Stimulated activated CD8-positive, alpha-beta memory T cell treated with anti-CD3 and anti-CD28 coated beads, Interleukin-4, amount 100 ng/mL, for 4 hours (primary cell): ENCODE results near the gene ATXN7L1.
"Not testable (repeated sequence)": the region's sequence is repeated elsewhere in the genome, so short reads cannot be mapped to it uniquely, and the experiment has no call there.

ENCODE experiments used
- DNase-seq, 2 donors: peaks; one replicate each; pipeline ENCODE4 v3.0.0-alpha.2; 2020; ENCODE audit warnings: low read depth in 2 of 2, low spot score in 1 of 2

Gene ATXN7L1

DNA sequence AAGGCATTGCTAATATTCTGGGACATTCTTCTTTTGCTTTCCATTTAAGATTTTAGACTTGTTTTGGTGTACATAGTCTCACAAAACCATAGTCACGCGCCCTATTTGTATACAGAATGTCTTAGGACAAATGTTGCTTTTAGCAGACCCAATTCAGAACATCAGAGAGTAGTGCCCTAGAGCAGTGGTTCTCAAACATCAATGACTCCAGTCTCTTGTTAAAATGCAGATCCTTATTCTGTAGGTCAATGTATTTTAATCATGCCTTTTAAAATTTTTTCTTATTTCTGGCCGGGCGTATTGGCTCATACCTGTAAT, 167.7 kb downstream of the ATXN7L1 start:
- no peak for DNase-seq

DNA sequence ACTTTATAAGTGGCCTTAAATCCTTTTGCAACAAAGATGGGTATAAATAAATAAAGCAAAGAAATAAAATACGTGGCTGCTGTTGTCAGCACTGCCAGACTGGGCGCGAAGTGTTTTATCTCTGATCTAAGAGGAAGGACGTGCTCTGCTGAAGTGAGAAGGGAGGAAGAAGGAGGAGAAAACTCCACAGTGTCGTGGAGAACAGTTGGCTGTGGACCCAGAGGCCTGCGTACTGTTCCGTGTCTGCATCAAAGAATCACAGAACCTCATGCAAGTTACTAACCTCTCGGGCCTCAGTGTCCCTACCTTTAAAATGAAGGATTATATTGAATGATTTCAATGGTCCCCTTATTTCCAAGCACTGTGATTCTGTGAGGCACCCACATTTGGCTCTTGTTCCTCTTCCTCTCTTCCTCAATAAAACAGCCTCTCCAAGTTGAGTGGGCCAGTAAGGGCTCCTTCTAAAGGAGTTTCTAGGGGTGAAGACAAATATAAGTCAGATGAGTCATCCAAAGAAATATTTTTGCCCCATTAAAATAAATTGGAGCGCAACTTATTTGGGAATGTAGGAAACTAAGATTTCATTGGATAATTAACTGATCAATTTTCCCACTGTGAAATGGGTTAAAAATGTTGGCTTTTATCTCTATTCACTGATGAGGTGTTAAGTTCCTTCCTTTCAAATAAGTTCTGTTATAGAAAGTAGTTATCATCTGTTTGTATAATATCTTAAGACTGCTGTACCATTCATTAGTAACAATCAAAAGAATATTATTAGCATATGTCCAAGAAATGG, 168.2 kb downstream of the ATXN7L1 start:
- no peak for DNase-seq

DNA sequence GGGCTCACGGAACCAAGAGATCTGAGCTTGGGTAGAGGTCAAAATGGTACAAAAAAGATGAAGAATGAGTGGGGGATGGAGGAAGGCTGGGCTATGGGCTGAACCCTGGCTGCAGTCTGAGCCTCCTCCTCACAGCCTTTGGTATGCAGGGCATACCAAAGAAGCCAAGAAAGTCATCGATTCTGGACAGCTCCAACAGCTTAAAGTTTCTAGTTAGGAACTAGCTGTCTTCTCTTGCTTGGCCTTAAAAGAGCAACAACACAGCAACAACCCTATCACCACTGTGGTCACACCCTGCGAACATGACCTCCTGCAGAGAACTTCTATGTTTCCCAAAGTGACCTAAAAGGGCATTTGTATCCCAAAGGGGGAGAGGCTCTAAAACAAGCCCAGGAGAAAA, 169.0 kb downstream of the ATXN7L1 start:
- DNase-seq: no peak

DNA sequence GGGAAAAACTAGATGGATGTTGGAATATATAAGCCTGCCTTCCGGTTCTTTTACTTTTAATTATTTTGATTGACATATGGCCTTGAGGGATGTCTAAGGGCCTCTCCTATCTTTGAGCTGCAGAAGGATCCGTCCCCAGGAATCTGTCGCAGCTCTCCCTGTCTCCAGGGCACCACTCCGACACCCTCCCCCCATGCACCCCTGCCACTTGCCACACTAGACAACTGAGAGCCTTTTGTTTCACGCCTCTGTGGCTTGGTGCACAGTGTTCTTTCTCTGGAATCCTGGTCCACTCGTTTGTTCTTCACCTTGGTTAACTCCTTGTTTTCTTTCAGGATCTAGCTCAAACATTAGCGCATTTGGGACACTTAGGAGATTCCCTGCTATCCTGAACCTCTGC, 171.0 kb downstream of the ATXN7L1 start:
- DNase-seq: no peak

DNA sequence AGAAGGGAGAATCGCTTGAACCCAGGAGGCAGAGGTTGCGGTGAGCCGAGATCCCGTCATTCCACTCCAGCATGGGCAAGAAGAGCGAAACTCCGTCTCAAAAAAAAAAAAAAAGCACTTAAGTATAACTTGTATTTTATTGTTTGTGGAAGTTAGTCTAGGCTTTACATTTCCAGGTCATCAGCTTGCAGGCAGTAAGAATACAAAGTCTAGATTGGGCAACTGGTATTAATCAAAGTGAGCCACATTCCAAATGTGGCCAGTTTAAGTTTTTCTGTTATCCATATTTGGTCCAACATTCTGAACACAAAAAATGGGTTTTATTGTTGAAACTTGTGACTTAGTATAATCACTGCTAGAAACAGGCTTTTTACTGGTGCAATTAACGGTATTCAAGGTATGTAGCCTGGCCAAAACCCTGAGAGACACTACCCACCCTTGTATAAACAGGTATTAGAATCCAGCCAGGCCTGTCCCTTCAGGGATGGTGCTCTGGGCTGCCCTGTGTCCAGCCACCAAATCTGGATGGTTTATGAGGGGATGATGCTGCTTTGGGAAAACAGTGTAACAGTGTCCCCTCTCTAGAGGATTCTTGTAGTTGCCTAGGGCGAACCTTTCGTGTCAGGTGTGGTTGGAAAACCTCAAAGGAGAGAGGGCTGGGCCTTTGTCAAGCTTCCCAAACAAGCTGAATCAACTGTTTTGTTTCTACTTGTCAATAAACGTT, 173.0 kb downstream of the ATXN7L1 start:
- no peak for DNase-seq

DNA sequence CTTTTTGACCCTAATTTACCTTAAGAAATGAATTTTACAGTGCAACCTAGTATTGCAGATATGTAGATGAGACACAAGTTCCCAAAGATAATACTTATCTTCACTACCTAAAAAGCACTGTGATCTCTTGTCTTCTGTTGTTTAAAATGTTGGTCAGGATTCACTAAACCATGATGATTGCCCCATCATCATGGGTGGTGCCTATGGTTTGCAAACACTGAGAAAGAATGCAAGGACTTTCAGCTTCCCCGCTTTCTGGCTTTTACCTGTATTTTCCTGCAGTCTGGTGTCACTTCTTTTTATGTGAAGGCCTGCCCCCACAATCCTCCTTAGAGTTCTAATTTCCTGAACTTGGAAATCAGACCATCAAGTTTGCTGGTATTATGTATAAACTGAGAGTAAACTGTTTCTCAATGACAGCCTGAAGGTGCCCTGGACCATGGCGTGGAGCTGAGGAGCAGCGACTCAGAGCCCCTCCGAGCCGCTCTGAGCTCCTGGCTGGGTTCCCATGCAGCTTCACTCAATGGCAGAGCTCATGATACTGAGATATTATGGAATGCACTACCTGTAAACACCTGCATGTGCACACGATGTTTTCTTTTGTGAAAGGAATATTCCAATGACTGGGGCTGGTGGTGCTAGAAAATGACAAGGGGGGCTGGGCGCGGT, 176.7 kb downstream of the ATXN7L1 start:
- no peak for DNase-seq

DNA sequence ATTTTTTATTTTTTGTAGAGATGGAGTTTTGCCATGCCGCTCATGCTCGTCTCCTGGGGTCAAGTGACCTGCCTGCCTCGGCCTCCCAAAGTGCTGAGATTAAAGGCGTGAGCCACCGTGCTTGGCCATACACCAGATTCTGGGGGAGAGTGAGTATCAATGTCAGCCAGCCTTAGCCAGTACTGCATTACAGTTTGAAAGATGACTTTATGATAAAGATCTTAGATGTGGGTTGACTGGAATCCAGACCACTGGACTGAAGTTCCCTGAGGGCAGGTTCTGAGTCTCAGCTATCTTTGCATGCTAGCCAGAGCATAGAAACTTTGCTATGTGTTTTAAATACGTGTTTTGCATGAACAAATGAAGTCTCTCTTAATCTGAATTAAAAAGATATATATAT, 177.9 kb downstream of the ATXN7L1 start:
- DNase-seq: no peak

DNA sequence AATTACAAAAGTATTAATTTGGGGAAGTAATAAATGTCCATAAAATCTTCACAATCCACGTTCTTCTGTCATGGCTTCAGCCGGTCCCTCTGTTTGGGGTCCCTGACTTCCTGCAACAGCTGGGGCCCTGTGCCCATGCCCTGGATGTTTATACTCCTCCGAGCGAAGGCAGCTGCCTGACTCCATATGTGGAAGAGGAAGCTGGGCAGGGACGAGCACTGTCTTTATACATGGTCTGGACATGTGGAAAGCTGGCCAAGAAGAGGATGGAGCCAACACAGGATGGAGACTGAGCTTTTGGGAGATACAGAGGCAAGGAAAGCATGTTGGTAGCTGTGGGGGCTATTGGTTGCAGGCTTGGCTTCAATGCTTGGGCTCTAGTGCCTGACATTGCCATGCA, 178.6 kb downstream of the ATXN7L1 start:
- no peak for DNase-seq

DNA sequence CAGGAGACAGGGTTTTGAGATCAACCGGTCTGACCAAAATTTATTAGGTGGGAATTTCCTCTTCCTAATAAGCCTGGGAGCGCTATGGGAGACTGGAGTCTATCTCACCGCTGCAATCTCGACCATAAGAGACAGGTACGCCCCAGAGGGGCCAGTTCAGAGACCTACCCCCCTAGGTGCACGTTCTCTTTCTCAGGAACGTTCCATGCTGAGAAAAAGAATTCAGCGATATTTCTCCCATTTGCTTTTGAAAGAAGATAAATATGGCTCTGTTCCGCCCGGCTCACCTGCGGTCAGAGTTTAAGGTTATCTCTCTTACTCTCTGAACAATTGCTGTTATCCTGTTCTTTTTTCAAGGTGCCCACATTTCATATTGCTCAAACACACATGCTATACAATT, 179.2 kb downstream of the ATXN7L1 start:
- DNase-seq: not testable (repeated sequence)

DNA sequence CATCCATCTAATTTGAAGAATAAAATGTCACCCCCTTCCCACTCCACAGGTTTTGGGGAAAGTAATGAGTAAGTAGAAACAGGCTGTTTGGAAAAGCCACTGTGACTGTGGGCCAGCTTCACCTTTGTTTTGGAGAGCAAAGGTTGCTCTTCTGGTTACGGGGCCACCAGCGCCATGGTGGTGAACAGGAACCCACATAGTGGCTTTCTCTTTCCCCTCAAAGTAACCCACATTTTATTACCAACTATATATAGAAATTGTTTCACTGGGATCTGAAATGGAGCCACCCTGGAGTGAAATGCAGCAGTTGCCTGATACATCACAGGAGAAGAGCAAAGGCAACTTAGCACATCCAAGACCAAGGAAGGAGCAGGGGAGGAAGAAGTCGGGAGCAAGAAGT, 182.8 kb downstream of the ATXN7L1 start:
- no peak for DNase-seq

DNA sequence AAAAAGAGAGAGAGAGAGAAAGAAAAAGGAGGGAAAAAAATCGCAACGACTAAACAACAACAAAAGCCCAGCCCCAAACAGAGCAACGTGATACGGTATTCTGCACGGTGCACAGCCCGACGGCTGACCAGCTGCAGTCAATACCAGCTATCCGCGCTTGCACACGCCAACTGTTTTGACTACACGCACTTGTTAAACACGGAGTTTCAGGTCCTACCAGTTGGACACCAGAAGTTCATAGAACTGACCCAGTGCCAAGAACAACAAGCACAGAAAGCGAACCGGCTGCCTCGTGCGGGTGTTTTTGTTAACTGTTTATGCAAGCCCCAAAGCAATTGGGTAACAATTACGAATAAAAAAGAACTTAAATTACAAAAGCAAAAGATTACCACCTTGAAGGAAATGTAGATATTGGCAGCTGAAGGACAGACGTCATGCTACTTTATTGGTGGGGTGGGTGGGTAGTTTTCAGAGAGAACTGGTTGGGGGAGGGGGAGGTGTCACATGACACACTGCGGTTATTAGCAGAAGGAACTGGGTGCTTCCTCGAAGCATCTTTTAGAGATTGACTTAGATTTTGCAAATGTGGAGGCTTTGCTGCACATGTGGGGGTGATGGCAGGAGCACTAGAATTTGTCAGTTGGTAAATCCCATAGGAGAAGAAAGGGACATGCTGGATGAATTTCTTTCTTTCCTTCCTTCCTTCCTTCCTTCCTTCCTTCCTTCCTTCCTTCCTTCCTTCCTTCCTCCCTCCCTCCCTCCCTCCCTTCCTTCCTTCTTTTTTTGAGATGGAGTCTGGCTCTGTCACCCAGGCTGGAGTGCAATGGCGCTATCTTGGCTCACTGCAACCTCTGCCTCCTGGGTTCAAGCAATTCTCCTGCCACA, 184.5 kb downstream of the ATXN7L1 start:
- DNase-seq: peak; percentile 35 to 36

DNA sequence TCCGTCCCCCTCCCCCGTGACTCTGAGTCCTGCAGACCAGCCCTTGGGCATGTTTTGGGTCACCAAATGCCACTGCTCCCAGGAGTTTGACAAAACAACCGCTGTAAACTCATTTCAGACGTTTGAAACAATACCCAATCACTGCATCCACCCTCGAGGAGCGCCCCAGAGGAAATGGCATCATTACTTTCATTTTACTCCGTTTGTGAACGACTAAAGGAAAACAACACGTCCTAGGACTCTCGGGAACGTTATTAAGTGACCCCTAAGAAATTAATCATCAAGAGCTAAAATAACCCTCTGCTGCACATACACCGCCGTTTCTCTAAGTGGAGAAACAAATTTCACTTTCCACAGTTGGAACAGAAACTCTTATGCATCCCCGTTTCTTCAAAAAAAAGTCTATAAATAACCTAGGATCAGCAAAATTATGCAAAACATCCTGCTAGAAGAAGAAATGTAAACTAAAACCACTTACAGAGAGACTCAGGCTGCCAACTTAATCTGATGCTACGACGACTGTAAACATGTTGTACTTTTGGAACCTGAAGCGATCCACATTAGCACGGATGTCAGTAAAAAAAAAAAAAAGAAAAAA, 185.2 kb downstream of the ATXN7L1 start:
- DNase-seq: no peak

DNA sequence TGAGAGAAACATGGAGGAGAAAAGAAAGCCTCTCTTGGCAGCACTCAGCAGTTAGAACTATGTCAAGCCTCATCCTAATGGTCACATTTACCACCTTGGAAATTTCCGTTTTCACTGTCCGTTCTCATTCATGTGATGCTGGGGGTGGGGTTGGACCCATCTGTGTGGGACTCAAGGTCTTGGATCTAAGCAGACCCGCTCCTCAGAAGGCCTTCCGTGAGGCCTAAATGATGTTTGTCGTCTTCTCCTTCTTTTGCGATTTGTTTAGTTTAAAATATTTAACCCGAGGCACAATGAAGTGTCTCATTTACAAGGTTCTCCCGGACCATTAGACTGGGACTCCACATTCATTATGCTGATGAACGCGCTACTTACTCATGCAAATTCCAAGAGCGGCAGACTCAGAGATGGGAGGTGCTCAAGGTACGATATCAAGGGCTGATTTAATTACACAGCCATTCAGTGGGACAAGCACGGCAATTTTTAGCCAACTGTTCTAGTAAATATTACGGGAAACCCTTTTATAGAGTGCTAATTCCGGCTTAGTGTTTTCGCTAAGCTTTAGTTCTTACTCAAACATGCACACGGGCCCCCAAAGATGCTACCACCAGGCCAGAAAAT, 186.0 kb downstream of the ATXN7L1 start:
- DNase-seq: no peak

DNA sequence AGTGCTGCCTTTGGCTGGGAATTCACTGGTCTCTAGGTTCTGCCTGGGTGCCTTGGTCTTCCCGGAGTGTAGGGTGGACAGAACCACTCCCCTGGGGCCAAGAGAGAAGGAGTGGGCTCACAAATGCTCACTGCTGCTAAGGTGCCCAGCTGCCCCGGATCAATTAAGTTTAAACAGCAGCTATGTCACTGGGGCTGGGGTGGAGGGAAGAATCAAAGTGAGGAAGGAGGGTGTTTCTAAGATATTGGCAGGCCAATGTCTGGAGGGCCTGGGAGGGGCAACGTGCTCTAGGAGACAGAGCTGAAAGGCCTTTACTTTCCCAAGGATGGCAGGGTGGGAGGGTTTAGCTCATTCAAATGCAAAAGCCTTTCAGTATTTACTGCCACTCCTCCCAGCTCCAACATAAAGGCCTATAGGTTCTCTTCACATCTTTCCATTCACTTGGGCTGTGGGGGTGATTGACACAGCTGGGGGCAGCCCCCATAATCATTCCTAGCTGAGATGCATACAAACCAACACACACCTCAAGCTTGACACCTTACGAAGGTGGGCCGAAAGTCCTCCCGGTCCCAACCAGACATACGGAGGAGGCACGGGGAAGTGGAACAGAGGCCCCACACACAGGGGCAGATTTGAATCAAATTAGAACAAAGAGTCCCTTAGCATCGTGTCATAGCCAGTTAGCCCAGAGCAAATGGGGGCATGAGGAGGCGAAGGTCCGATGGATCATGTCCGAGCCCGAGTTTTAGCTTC, 187.2 kb downstream of the ATXN7L1 start:
- DNase-seq: no peak

DNA sequence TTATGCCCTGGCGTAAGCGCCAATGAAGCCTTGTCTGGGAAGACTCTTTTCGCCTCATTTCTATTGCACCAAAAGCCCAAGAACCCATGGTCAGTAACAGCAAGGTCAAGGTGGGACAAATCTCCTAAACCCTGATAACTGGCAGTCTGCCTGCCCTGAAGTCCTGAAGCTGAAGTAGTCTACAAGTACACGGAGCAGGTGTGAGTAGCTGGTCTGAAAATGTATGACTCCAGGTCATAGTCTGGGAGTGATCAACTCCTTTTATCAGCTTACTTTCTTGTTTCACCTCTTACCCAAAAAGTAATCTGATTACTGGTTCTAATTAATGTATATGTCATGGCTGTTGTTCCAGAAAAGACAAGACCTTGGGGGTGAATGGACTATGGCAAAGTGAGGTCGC, 187.8 kb downstream of the ATXN7L1 start:
- DNase-seq: no peak

DNA sequence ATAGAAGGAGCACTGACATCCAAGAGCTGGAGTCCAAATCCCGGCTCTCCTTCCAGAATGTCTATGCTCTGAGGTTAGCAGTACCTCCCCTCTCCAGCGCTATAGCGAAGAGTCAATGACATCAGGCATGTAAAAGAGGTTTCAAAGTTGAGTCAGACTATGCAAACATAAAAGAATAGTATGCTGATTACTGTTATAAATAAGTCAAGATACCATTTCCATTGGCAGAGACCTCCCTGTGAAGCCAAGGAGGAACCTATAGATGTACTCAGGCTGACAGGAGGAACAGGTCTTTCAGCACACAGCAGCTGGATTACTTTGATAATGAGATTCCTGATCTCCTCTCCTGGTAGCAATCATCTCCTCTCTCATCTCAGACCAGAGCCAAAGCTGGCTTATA, 191.2 kb downstream of the ATXN7L1 start:
- no peak for DNase-seq

DNA sequence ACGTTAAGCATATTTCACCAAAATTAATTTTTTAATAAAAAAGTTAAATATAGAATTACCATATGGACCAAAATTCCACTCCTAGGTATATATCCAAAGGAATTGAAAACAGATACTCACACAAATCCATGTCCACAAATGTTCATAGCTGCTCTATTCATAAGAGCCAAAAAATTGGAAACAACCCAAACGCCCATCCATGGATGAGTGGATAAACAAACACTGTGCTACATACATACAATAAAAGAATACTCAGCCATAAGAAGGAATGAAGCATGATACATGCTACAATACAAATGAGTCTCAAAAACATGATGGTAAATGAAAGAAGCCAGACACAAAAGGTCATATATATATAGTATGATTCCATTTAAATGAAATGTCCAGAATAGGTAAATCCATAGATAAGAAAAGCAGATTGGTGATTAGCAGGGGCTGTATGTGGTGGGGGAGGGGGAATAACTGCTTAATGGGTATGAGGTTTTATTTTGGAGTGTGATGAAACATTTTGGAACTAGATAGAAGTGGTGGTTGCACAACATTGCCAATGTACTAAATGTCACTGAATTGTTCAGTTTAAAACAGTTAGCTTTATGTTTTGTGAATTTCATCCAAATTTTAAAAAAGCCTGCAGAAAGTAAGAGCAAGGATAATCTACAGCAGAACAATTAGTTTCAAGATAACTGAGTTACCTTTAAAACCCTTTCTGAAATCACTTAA, 193.9 kb downstream of the ATXN7L1 start:
- no peak for DNase-seq

DNA sequence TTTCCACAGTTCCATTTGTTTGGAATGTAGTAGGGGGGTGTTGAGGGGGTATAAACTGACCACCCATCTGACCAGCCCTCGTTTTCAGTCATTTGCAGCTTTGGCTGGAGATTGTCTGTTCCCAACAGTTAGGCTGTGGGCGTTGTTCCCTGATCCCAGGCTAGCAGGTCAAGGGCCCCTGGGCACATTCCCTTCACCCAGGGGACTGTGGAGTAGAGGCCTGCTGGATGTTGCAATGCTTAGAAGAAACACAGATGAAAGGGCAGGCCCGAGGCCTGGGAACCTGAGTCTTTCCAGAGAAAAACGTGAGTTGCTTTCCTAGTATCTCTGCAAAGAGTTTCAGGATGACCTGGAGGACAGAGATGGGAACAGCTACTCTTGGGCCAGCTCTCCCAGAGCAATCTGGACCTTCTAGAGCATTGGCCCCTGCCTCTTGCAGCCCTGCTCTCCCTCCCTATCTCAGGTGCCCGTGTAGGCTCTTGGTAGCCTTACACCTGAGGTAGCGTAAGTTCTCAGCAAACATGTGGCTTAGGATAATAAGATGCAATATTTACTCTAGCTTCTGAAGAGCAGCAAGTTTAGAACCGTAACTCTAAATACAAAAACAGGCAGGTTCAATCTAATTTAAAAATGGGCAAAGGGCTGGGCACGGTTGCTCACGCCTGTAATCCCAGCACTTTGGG, 195.8 kb downstream of the ATXN7L1 start:
- DNase-seq: no peak
